Measurements from ENCODE around the gene NPHS2. TPM values are rescaled to one million over a fixed set of nuclear protein-coding genes. Genes with fewer than 3 reads are reported as not detected.

The NPHS2 gene
- total RNA-seq, 1 donor from 2014 or later = 1.7 TPM

DNA sequence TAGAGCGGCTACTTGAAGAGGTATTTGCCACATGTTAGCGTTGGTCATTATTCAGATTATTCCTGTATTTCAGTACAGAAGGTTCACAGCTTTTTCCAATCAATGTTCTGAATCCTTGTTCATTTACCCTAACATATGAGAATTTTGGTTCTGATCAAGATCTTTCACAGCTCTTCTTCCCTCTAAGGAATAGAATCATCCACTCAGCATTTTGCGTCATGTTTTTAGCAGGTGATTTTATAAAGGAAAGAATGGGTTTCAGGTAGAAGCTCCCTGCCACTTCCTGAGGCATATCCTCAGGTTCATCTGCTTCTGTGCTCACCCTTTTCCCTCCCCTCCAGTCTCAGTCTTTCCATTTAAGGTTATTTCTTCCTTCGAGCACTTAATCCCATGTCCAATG, 66.4 kb downstream of the NPHS2 start:
- Histone ChIP-seq H3K36me3 (ENCODE audit: control insufficient read depth, insufficient read depth, low read length) (no peaks in the 10 kb centered on the region), H3K4me3 (ENCODE audit: low read depth, low read length) (no peak overlapping the region), H3K27me3 (ENCODE audit: control insufficient read depth, insufficient read depth, low read length) (no peaks in the 10 kb centered on the region)
- TF ChIP-seq, protein P1, sequence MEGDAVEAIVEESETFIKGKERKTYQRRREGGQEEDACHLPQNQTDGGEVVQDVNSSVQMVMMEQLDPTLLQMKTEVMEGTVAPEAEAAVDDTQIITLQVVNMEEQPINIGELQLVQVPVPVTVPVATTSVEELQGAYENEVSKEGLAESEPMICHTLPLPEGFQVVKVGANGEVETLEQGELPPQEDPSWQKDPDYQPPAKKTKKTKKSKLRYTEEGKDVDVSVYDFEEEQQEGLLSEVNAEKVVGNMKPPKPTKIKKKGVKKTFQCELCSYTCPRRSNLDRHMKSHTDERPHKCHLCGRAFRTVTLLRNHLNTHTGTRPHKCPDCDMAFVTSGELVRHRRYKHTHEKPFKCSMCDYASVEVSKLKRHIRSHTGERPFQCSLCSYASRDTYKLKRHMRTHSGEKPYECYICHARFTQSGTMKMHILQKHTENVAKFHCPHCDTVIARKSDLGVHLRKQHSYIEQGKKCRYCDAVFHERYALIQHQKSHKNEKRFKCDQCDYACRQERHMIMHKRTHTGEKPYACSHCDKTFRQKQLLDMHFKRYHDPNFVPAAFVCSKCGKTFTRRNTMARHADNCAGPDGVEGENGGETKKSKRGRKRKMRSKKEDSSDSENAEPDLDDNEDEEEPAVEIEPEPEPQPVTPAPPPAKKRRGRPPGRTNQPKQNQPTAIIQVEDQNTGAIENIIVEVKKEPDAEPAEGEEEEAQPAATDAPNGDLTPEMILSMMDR (IDR thresholded peaks at IDR 0.05; ENCODE audit: insufficient read depth, low read length, poor library complexity, severe bottlenecking) = no peak
- no peak for DNase-seq (ENCODE audit: low read depth)

DNA sequence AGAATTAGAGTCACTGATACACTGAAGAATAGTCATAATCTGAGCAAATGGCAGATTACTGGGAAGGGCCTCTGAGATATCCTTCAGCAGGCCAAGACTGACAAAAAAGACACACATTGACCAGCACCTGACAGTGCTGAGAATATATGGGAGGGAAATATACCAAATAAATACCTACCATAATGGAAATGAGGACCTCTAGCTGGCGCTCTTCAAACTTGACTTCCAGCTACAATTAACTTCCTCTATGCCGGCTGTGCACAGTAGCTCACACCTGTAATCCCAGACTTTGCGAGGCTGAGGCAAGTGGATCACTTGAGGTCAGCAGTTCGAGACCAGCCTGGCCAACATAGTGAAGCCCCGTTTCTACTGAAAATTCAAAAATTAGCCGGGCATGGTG, 69.5 kb downstream of the NPHS2 start:
- Histone ChIP-seq H3K27me3 (ENCODE audit: control insufficient read depth, insufficient read depth, low read length) (no peaks in the 10 kb centered on the region), H3K36me3 (ENCODE audit: control insufficient read depth, insufficient read depth, low read length) (no peaks in the 10 kb centered on the region), H3K4me3 (ENCODE audit: low read depth, low read length) (no peak overlapping the region)
- TF ChIP-seq, protein P1 (IDR thresholded peaks at IDR 0.05; ENCODE audit: insufficient read depth, low read length, poor library complexity, severe bottlenecking) = no peak
- DNase-seq (ENCODE audit: low read depth) = no peak

Other genes with a start within 250 kb of the NPHS2 start
- gene AXDND1, start 210.0 kb downstream of the NPHS2 start, total RNA-seq = 0.34 and 0.50 TPM in 2 replicates
- gene TDRD5, start 15.9 kb upstream of the NPHS2 start, total RNA-seq = 0.34 and 0.54 TPM in 2 replicates
- gene FAM163A, start 167.3 kb upstream of the NPHS2 start, total RNA-seq = 0.17 and 0.21 TPM in 2 replicates

All from kidney epithelial cell (primary cell).